ENCODE data around the gene PNPLA6.
A peak's percentile ranks its signal among the peaks of the same experiment; 100 is the strongest.

PNPLA6 gene

DNA sequence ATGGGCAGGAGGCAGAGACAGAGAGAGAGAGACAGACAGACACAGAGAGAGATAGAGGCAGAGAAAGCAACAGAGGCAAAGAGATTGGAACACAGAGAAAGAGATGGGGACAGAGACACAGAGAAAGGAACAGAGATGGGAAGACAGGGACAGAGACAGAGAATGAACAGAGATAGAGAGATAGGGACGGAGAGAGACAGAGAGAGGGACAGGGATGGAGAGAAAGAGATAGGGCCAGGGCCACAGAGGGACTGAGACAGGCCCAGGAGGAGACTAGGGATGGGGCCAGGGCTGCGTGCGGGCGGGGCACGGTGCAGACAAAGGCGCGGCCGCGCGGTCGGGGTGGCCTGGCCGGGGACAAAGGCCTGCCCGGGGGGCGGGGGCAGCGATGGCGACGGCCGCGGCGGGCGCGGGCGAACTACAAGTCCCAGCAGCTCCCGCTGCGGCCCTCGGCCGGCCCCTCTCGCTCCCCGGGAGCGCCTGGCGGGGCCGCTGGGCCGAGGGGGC, 19.8 kb upstream of the PNPLA6 start, which contains the start of gene ZNF358:
TSS of gene ZNF358 (plus strand) at position 459 of the 507 bp plus-strand sequence. CDS start 3,140 bp downstream, outside the sequence.
- peak; percentile 76 for DNase-seq (ENCODE audit: low spot score)

DNA sequence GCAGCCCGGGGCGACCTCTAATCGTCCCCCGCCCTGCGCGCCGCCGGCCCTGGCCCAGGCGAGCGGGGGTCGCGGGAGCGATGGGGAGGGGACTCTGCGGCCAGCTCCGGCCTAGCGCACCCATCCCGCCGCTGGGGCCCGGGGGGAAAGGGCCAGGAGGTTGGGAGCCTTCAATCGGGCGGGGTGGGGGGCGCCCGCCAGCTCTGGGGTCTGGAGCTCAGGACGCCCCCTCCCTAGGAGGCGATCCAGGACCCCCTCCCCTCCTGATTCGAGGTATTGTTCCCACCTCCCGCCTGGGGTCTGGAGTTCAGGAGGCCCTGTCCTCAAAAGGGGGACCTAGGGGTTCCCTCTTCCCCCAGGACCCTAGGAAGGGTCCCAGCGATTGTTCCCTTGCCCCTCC, 19.2 kb upstream of the PNPLA6 start:
- peak overlapping the region; percentile 47 for H3K4ac ChIP-seq (ENCODE audit: low read length)
- no peak for DNase-seq (ENCODE audit: low spot score)
- no peak overlapping the region for H3K27ac ChIP-seq (replicated peaks; ENCODE audit: low read length)
- H3K9ac ChIP-seq (ENCODE audit: low read depth, low read length, poor library complexity) = peak overlapping the region; percentile 83
- H4K91ac ChIP-seq (ENCODE audit: low read depth, low read length, poor library complexity) = no peak overlapping the region
- WGBS, 2 donors (ENCODE audit: extremely low coverage in 2 of 2, insufficient read length in 2 of 2, insufficient replicate concordance in 1 of 2) = no CpG with 5 or more reads among the region's 28 CpGs
- peak overlapping the region; percentile 43 for H2AK5ac ChIP-seq (ENCODE audit: low read depth, low read length)
- peaks cover 4% of the 10 kb centered on the region for H3K79me1 ChIP-seq (ENCODE audit: low read depth, low read length)
- peaks cover 5 to 23% of the 10 kb centered on the region in 2 donors for H3K36me3 ChIP-seq (replicated peaks in 1 of 2; ENCODE audit: control insufficient read depth in 2 of 2, insufficient read depth in 2 of 2, low read length in 2 of 2)
- no peak overlapping the region for H2BK12ac ChIP-seq (ENCODE audit: low read length)
- no peak overlapping the region for H2BK15ac ChIP-seq (ENCODE audit: low read length)
- H3K23ac ChIP-seq (ENCODE audit: low read depth, low read length, poor library complexity) = peak overlapping the region; percentile 31
- peak overlapping the region; percentile 79 for H3K4me2 ChIP-seq (ENCODE audit: insufficient read depth, low read length, poor library complexity, severe bottlenecking)
- H4K8ac ChIP-seq (ENCODE audit: low read depth, low read length) = no peak overlapping the region
- no peak overlapping the region for H2BK5ac ChIP-seq (ENCODE audit: low read length)
- H3K18ac ChIP-seq (ENCODE audit: low read length) = peak overlapping the region; percentile 89
- H3K9me3 ChIP-seq (replicated peaks in 1 of 2; ENCODE audit: control insufficient read depth in 2 of 2, insufficient read depth in 1 of 2, low read depth in 1 of 2, low read length in 2 of 2) = no peaks in the 10 kb centered on the region
- peak overlapping the region; percentile 74 for H2AFZ ChIP-seq (ENCODE audit: low read length)
- peak overlapping the region; percentile 78 to 82 for H3K4me3 ChIP-seq (ENCODE audit: low read length in 2 of 2)
- H3K4me1 ChIP-seq (ENCODE audit: control insufficient read depth in 2 of 2, insufficient read depth in 1 of 2, low read depth in 1 of 2, low read length in 2 of 2) = peaks cover 10 to 11% of the 10 kb centered on the region in 2 donors
- H2BK120ac ChIP-seq (ENCODE audit: low read depth, low read length) = no peak overlapping the region
- H3K14ac ChIP-seq (ENCODE audit: low read length) = peak overlapping the region; percentile 73
- H3K27me3 ChIP-seq (ENCODE audit: control insufficient read depth in 3 of 3, insufficient read depth in 3 of 3, low read depth in 1 of 3, low read length in 3 of 3) = no peaks in the 10 kb centered on the region

More for the DNA sequence above, 19.8 kb upstream of the PNPLA6 start, which contains the start of gene ZNF358:
- H3K14ac ChIP-seq (ENCODE audit: low read length) = peak within 1 kb of the TSS; percentile 73
- WGBS, 2 donors (ENCODE audit: extremely low coverage in 2 of 2, insufficient read length in 2 of 2, insufficient replicate concordance in 1 of 2) = no CpG with 5 or more reads among the region's 33 CpGs
- H2BK5ac ChIP-seq (ENCODE audit: low read length) = no peak within 1 kb of the TSS
- no peak within 1 kb of the TSS for H2BK15ac ChIP-seq (ENCODE audit: low read length)
- H3K79me1 ChIP-seq (ENCODE audit: low read depth, low read length) = peaks cover 4% of the 10 kb centered on the region
- H4K91ac ChIP-seq (ENCODE audit: low read depth, low read length, poor library complexity) = peak within 1 kb of the TSS; percentile 7
- H3K4me2 ChIP-seq (ENCODE audit: insufficient read depth, low read length, poor library complexity, severe bottlenecking) = peak within 1 kb of the TSS; percentile 79
- peak within 1 kb of the TSS; percentile 43 for H2AK5ac ChIP-seq (ENCODE audit: low read depth, low read length)
- peak within 1 kb of the TSS; percentile 25 for H2BK120ac ChIP-seq (ENCODE audit: low read depth, low read length)
- no peak within 1 kb of the TSS for H3K27ac ChIP-seq (replicated peaks; ENCODE audit: low read length)
- peak within 1 kb of the TSS; percentile 89 for H3K18ac ChIP-seq (ENCODE audit: low read length)
- peak within 1 kb of the TSS; percentile 47 for H3K4ac ChIP-seq (ENCODE audit: low read length)
- H3K27me3 ChIP-seq (ENCODE audit: control insufficient read depth in 3 of 3, insufficient read depth in 3 of 3, low read depth in 1 of 3, low read length in 3 of 3) = no peaks in the 10 kb centered on the region
- H3K4me3 ChIP-seq (ENCODE audit: low read length in 2 of 2) = peak within 1 kb of the TSS; percentile 78 to 82
- H4K8ac ChIP-seq (ENCODE audit: low read depth, low read length) = no peak within 1 kb of the TSS
- H3K9me3 ChIP-seq (replicated peaks in 1 of 2; ENCODE audit: control insufficient read depth in 2 of 2, insufficient read depth in 1 of 2, low read depth in 1 of 2, low read length in 2 of 2) = no peaks in the 10 kb centered on the region
- peaks cover 2 to 19% of the 10 kb centered on the region in 2 donors for H3K36me3 ChIP-seq (replicated peaks in 1 of 2; ENCODE audit: control insufficient read depth in 2 of 2, insufficient read depth in 2 of 2, low read length in 2 of 2)
- peaks cover 10 to 11% of the 10 kb centered on the region in 2 donors for H3K4me1 ChIP-seq (ENCODE audit: control insufficient read depth in 2 of 2, insufficient read depth in 1 of 2, low read depth in 1 of 2, low read length in 2 of 2)
- peak within 1 kb of the TSS; percentile 85 for H2AFZ ChIP-seq (ENCODE audit: low read length)
- H3K23ac ChIP-seq (ENCODE audit: low read depth, low read length, poor library complexity) = peak within 1 kb of the TSS; percentile 62
- peak within 1 kb of the TSS; percentile 83 for H3K9ac ChIP-seq (ENCODE audit: low read depth, low read length, poor library complexity)
- peak within 1 kb of the TSS; percentile 36 for H2BK12ac ChIP-seq (ENCODE audit: low read length)

DNA sequence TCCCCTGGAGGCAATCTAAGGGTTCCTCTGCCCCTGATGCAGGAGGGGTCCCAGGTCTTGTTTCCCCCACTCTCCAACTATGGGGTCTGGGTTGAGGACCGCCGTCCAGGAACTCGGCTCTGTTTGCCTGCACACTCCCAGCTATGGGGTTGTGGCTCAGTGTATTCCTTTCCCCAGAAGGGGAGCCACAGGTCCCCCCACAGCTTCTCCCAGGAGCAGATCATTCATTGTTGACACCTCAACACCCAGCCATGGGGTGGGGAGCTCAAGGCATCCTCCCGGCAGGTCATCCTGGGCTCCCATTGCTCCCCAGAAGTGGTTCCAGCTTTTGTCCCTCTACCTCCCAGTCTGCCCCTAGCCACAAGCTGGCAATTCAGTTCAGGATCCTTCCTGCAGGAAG, 18.6 kb upstream of the PNPLA6 start:
- Histone ChIP-seq H2BK12ac (ENCODE audit: low read length) (no peak overlapping the region), H3K79me1 (ENCODE audit: low read depth, low read length) (peaks cover 4% of the 10 kb centered on the region), H2AFZ (ENCODE audit: low read length) (no peak overlapping the region), H3K27ac (replicated peaks; ENCODE audit: low read length) (no peak overlapping the region), H3K4me2 (ENCODE audit: insufficient read depth, low read length, poor library complexity, severe bottlenecking) (peak overlapping the region; percentile 79), H3K23ac (ENCODE audit: low read depth, low read length, poor library complexity) (no peak overlapping the region), H3K36me3 (replicated peaks in 1 of 2; ENCODE audit: control insufficient read depth in 2 of 2, insufficient read depth in 2 of 2, low read length in 2 of 2) (peaks cover 5 to 23% of the 10 kb centered on the region in 2 donors), H3K9ac (ENCODE audit: low read depth, low read length, poor library complexity) (peak overlapping the region; percentile 83), H3K4ac (ENCODE audit: low read length) (no peak overlapping the region), H2BK15ac (ENCODE audit: low read length) (no peak overlapping the region), H2BK120ac (ENCODE audit: low read depth, low read length) (no peak overlapping the region), H3K27me3 (ENCODE audit: control insufficient read depth in 3 of 3, insufficient read depth in 3 of 3, low read depth in 1 of 3, low read length in 3 of 3) (no peaks in the 10 kb centered on the region), H3K4me1 (ENCODE audit: control insufficient read depth in 2 of 2, insufficient read depth in 1 of 2, low read depth in 1 of 2, low read length in 2 of 2) (peaks cover 10 to 11% of the 10 kb centered on the region in 2 donors), H3K4me3 (ENCODE audit: low read length in 2 of 2) (peak overlapping the region; percentile 78 to 82), H2AK5ac (ENCODE audit: low read depth, low read length) (peak overlapping the region; percentile 43), H4K91ac (ENCODE audit: low read depth, low read length, poor library complexity) (no peak overlapping the region), H4K8ac (ENCODE audit: low read depth, low read length) (no peak overlapping the region), H3K18ac (ENCODE audit: low read length) (peak overlapping the region; percentile 89), H2BK5ac (ENCODE audit: low read length) (no peak overlapping the region), H3K14ac (ENCODE audit: low read length) (no peak overlapping the region), H3K9me3 (replicated peaks in 1 of 2; ENCODE audit: control insufficient read depth in 2 of 2, insufficient read depth in 1 of 2, low read depth in 1 of 2, low read length in 2 of 2) (no peaks in the 10 kb centered on the region)
- DNase-seq (ENCODE audit: low spot score) = no peak
- no CpG with 5 or more reads among the region's 4 CpGs for WGBS, 2 donors (ENCODE audit: extremely low coverage in 2 of 2, insufficient read length in 2 of 2, insufficient replicate concordance in 1 of 2)

DNA sequence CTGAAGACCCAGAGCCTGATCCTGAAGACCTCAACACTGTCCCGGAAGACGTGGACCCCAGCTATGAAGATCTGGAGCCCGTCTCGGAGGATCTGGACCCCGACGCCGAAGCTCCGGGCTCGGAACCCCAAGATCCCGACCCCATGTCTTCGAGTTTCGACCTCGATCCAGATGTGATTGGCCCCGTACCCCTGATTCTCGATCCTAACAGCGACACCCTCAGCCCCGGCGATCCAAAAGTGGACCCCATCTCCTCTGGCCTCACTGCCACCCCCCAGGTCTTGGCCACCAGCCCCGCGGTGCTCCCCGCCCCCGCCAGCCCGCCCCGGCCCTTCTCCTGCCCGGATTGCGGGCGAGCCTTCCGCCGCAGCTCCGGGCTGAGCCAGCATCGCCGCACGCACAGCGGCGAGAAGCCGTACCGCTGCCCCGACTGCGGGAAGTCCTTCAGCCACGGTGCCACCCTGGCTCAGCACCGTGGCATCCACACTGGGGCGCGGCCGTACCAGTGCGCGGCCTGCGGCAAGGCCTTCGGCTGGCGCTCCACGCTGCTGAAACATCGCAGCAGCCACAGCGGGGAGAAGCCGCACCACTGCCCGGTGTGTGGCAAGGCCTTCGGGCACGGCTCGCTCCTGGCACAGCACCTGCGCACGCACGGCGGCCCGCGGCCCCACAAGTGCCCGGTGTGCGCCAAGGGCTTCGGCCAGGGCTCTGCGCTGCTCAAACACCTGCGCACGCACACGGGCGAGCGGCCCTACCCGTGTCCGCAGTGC, 16.0 kb upstream of the PNPLA6 start:
- H3K14ac ChIP-seq (ENCODE audit: low read length) = no peak overlapping the region
- no peak overlapping the region for H3K4me2 ChIP-seq (ENCODE audit: insufficient read depth, low read length, poor library complexity, severe bottlenecking)
- no peak overlapping the region for H3K4me3 ChIP-seq (ENCODE audit: low read length in 2 of 2)
- H3K4ac ChIP-seq (ENCODE audit: low read length) = no peak overlapping the region
- H3K27me3 ChIP-seq (ENCODE audit: control insufficient read depth in 3 of 3, insufficient read depth in 3 of 3, low read depth in 1 of 3, low read length in 3 of 3) = no peaks in the 10 kb centered on the region
- H2BK120ac ChIP-seq (ENCODE audit: low read depth, low read length) = no peak overlapping the region
- H3K23ac ChIP-seq (ENCODE audit: low read depth, low read length, poor library complexity) = no peak overlapping the region
- H2BK15ac ChIP-seq (ENCODE audit: low read length) = no peak overlapping the region
- H2BK5ac ChIP-seq (ENCODE audit: low read length) = no peak overlapping the region
- H2BK12ac ChIP-seq (ENCODE audit: low read length) = no peak overlapping the region
- WGBS, 2 donors (ENCODE audit: extremely low coverage in 2 of 2, insufficient read length in 2 of 2, insufficient replicate concordance in 1 of 2) = no CpG with 5 or more reads among the region's 74 CpGs
- no peak for DNase-seq (ENCODE audit: low spot score)
- H3K4me1 ChIP-seq (ENCODE audit: control insufficient read depth in 2 of 2, insufficient read depth in 1 of 2, low read depth in 1 of 2, low read length in 2 of 2) = peaks cover 17 to 21% of the 10 kb centered on the region in 2 donors
- H3K36me3 ChIP-seq (replicated peaks in 1 of 2; ENCODE audit: control insufficient read depth in 2 of 2, insufficient read depth in 2 of 2, low read length in 2 of 2) = peaks cover 5 to 23% of the 10 kb centered on the region in 2 donors
- peak overlapping the region; percentile 7 for H4K8ac ChIP-seq (ENCODE audit: low read depth, low read length)
- H3K27ac ChIP-seq (replicated peaks; ENCODE audit: low read length) = no peak overlapping the region
- H3K79me1 ChIP-seq (ENCODE audit: low read depth, low read length) = peaks cover 10% of the 10 kb centered on the region
- no peak overlapping the region for H2AFZ ChIP-seq (ENCODE audit: low read length)
- H2AK5ac ChIP-seq (ENCODE audit: low read depth, low read length) = no peak overlapping the region
- H4K91ac ChIP-seq (ENCODE audit: low read depth, low read length, poor library complexity) = no peak overlapping the region
- no peak overlapping the region for H3K18ac ChIP-seq (ENCODE audit: low read length)
- no peaks in the 10 kb centered on the region for H3K9me3 ChIP-seq (replicated peaks in 1 of 2; ENCODE audit: control insufficient read depth in 2 of 2, insufficient read depth in 1 of 2, low read depth in 1 of 2, low read length in 2 of 2)
- H3K9ac ChIP-seq (ENCODE audit: low read depth, low read length, poor library complexity) = no peak overlapping the region
